Activated CD4-positive, alpha-beta T cell treated with anti-CD3 and anti-CD28 coated beads, Interleukin-2, amount 50 U/mL, for 24 hours (primary cell): ENCODE results near the gene SLC25A23.
"Not testable (repeated sequence)": the region's sequence is repeated elsewhere in the genome, so short reads cannot be mapped to it uniquely, and the experiment has no call there.

ENCODE experiments used
- DNase-seq, 2 donors: peaks; one replicate each; pipeline ENCODE4 v3.0.0-alpha.2; 2020; ENCODE audit warnings: low read depth in 1 of 2, low spot score in 1 of 2

Gene SLC25A23

GRCh38 chr19:6457958-6458694 is 1.5 kb downstream of the SLC25A23 start:
- DNase-seq, result no peak

- DNase-seq, result no peak
Observed at GRCh38 chr19:6455924-6456323, 3.7 kb downstream of the SLC25A23 start.

- no peak for DNase-seq
Observed at GRCh38 chr19:6453951-6454565, 5.5 kb downstream of the SLC25A23 start.

GRCh38 chr19:6452899-6453298 is 6.7 kb downstream of the SLC25A23 start:
- DNase-seq, result no peak

GRCh38 chr19:6452223-6452614 is 7.4 kb downstream of the SLC25A23 start:
- DNase-seq, result no peak

- no peak for DNase-seq
Observed at GRCh38 chr19:6451583-6452222, 7.9 kb downstream of the SLC25A23 start.

GRCh38 chr19:6450166-6450565 is 9.4 kb downstream of the SLC25A23 start:
- no peak for DNase-seq

GRCh38 chr19:6448045-6448444 is 11.5 kb downstream of the SLC25A23 start:
- no peak for DNase-seq

GRCh38 chr19:6446452-6446851 is 13.1 kb downstream of the SLC25A23 start:
- no peak for DNase-seq

GRCh38 chr19:6443986-6444385 is 15.6 kb downstream of the SLC25A23 start:
- DNase-seq, result no peak

- DNase-seq, result no peak
Observed at GRCh38 chr19:6442087-6442688, 17.4 kb downstream of the SLC25A23 start.

GRCh38 chr19:6440905-6441304 is 18.7 kb downstream of the SLC25A23 start:
- DNase-seq, result no peak

- no peak for DNase-seq
Observed at GRCh38 chr19:6439743-6440142, 19.8 kb downstream of the SLC25A23 start.

- no peak for DNase-seq
Observed at GRCh38 chr19:6433663-6434062, 25.9 kb downstream of the SLC25A23 start, which contains the start of gene SLC25A41. Gene SLC25A41, minus strand, starts transcription at chr19:6433763. Its CDS starts 70 bp downstream, at chr19:6433693.

GRCh38 chr19:6433165-6433564 is 26.4 kb downstream of the SLC25A23 start:
- DNase-seq, result no peak

- no peak for DNase-seq
Observed at GRCh38 chr19:6431891-6432290, 27.7 kb downstream of the SLC25A23 start.

- DNase-seq, result no peak
Observed at GRCh38 chr19:6429419-6430221, 30.0 kb downstream of the SLC25A23 start.

- not testable (repeated sequence) for DNase-seq
Observed at GRCh38 chr19:6428692-6429418, 30.7 kb downstream of the SLC25A23 start.

- DNase-seq, result no peak
Observed at GRCh38 chr19:6427131-6427530, 32.5 kb downstream of the SLC25A23 start.
